ENCODE results near the gene TANC1. TPM values are rescaled to one million over a fixed set of nuclear protein-coding genes. Genes with fewer than 3 reads are reported as not detected.

TANC1 gene
- total and polyA plus RNA-seq, 2 of the 4 experiments (the other 2 are of a cell fraction) = 10.2 to 12.9 TPM

- BruUV-seq (replicated peaks) = no TSS peak
- POLR2A ChIA-PET (ENCODE audit: unreplicated experiment) = no interaction called here
Measured at GRCh38 chr2:159088906-159089305, 120.5 kb downstream of the TANC1 start.

More at GRCh38 chr2:159088906-159089305, 120.5 kb downstream of the TANC1 start:
- ATAC-seq (ENCODE audit: low read depth) (no peak), DNase-seq (no peak)
- Histone ChIP-seq H2BK120ac (ENCODE audit: low read depth, low read length) (no peak overlapping the region), H3K14ac (replicated peaks; ENCODE audit: low read depth, low read length) (no peak overlapping the region), H3K27me3 (ENCODE audit: control insufficient read depth, insufficient read depth, low read length) (no peaks in the 10 kb centered on the region), H2BK15ac (ENCODE audit: low read depth, low read length) (no peak overlapping the region; the same call in 2 of the 3 replicates), H3K9me3 (ENCODE audit: control insufficient read depth, insufficient read depth, low read length) (no peaks in the 10 kb centered on the region), H3K23ac (ENCODE audit: low read depth, low read length) (no peak overlapping the region), H3K79me1 (ENCODE audit: low read depth in 1 of 2, low read length in 2 of 2) (peaks cover 41 to 68% of the 10 kb centered on the region in 2 experiments), H4K5ac (ENCODE audit: low read depth, low read length) (0 out of 2 replicates have a peak overlapping the region, but pooled peaks have one; percentile 15), H4K8ac (ENCODE audit: low read depth in 2 of 2, low read length in 2 of 2) (no peak overlapping the region; a peak in 1 of 4 replicates), H2AK9ac (replicated peaks; ENCODE audit: low read depth, low read length, poor library complexity) (no peak overlapping the region), H2BK5ac (ENCODE audit: low read depth, low read length, poor library complexity, severe bottlenecking) (no peak overlapping the region), H3K9me1 (ENCODE audit: insufficient read depth, low read length) (peaks cover 40% of the 10 kb centered on the region), H3K4me2 (ENCODE audit: low read depth, low read length) (no peak overlapping the region), H2BK20ac (ENCODE audit: low read depth, low read length) (no peak overlapping the region), H3K4ac (ENCODE audit: low read depth, low read length) (no peak overlapping the region), H3K56ac (ENCODE audit: extremely low read depth, insufficient read depth, low read length) (no peak overlapping the region), H3K36me3 (ENCODE audit: control insufficient read depth, insufficient read depth, low read length) (0 out of 2 replicates have a peak, but pooled peaks cover 2% of the 10 kb centered on the region), H3K4me3 (ENCODE audit: insufficient read depth, low read depth, low read length) (no peak overlapping the region), H2AFZ (replicated peaks; ENCODE audit: low read length, poor library complexity) (no peak overlapping the region), H2AK5ac (ENCODE audit: low read depth, low read length) (no peak overlapping the region), H4K91ac (ENCODE audit: insufficient read depth, low read depth, low read length) (no peak overlapping the region), H3K27ac (ENCODE audit: insufficient read depth, low read length) (no peak overlapping the region), H4K20me1 (ENCODE audit: insufficient read depth, low read length) (no peaks in the 10 kb centered on the region), H3K18ac (ENCODE audit: low read depth, low read length) (no peak overlapping the region), H3K4me1 (ENCODE audit: control insufficient read depth, insufficient read depth, low read length) (peaks cover 40% of the 10 kb centered on the region), H3K9ac (ENCODE audit: low read depth, low read length) (no peak overlapping the region)
- dilution Hi-C loops (cut with HindIII; ENCODE audit: low sequenced_read_pairs, unreplicated experiment) = no loop called here
- in situ Hi-C loops (cut with MboI; ENCODE audit: low sequenced_read_pairs) = no loop called here
- no peak for TF ChIP-seq MXI1 (IDR thresholded peaks at IDR 0.05; ENCODE audit: borderline replicate concordance, low read depth, low read length)
- TF ChIP-seq ELK1 (IDR thresholded peaks at IDR 0.05; ENCODE audit: borderline replicate concordance, low read depth, low read length) = no peak
- TF ChIP-seq RAD21 (IDR thresholded peaks at IDR 0.05; ENCODE audit: low read length) = no peak
- TF ChIP-seq MAZ (IDR thresholded peaks at IDR 0.05; ENCODE audit: borderline replicate concordance, low read depth, low read length) = no peak
- no peak for TF ChIP-seq BHLHE40 (IDR thresholded peaks at IDR 0.05; ENCODE audit: low read depth, low read length)
- TF ChIP-seq RCOR1 (IDR thresholded peaks at IDR 0.05; ENCODE audit: insufficient replicate concordance, low read length) = no peak
- no peak for TF ChIP-seq POLR2A (IDR thresholded peaks at IDR 0.05; ENCODE audit: low read depth, low read length)
- CTCF ChIA-PET = interaction anchor here (0.8 kb wide), 1 partner anchor 26 kb away, joined by 4 read pairs; no protein-coding TSS in a partner anchor
- intact Hi-C loops (cut with micrococcal nuclease) = no loop called here
- no CpG with 5 or more reads among the region's 1 CpG for WGBS, 2 experiments (ENCODE audit: extremely low coverage in 2 of 2, insufficient read length in 1 of 2)

All from IMR-90 (cell line).